Measurements from ENCODE around the gene RRAGD.

RRAGD gene

GRCh38 chr6:89315249-89315885 lies 96.7 kb downstream of the RRAGD start, which contains the start of gene GABRR2:
TSS of gene GABRR2 (minus strand) at chr6:89315299. CDS start at chr6:89315165, 134 bp downstream.
- Histone ChIP-seq H3K4me3 (no peak within 1 kb of the TSS), H3K27ac (no peak within 1 kb of the TSS)
- no peak for DNase-seq (ENCODE audit: low spot score)
- no peak for TF ChIP-seq CTCF (IDR thresholded peaks at IDR 0.05)

GRCh38 chr6:89314692-89315091 lies 97.4 kb downstream of the RRAGD start:
- Histone ChIP-seq H3K4me3 (no peak overlapping the region), H3K27ac (no peak overlapping the region)
- DNase-seq (ENCODE audit: low spot score), result no peak
- no peak for TF ChIP-seq CTCF (IDR thresholded peaks at IDR 0.05)
